SW 1271 (cell line): ENCODE measurements around the gene GPR119.
"Not testable (repeated sequence)": the region's sequence is repeated elsewhere in the genome, so short reads cannot be mapped to it uniquely, and the experiment has no call there.

Source experiments
- DNase-seq, 2 experiments: peaks; one replicate each; lab custom pipeline; 2025; lab: John Stamatoyannopoulos, UW

Gene GPR119

GRCh38 chrX:130339408-130340222 is 45.9 kb downstream of the GPR119 start, which contains the start of gene SLC25A14:
Gene SLC25A14 (plus strand): TSS chrX:130339919. CDS start chrX:130340279, 360 bp downstream.
- DNase-seq: peak; percentile 1 to 52

GRCh38 chrX:130338869-130339268 is 46.6 kb downstream of the GPR119 start:
- DNase-seq: not testable (repeated sequence)

- no peak for DNase-seq
Observed at GRCh38 chrX:130336531-130336930, 48.9 kb downstream of the GPR119 start.
